PC-9 (cell line): Measurements from ENCODE around the gene EXOC3L2. TPM values are rescaled to one million over a fixed set of nuclear protein-coding genes. Genes with fewer than 3 reads are reported as not detected.

Source experiments
- BruUV-seq: library from RNA; stranded (reverse); fragments of 400-500 nt; replicated peaks from 2 replicates; lab custom pipeline; 2021; lab: Mats Ljungman, UMichigan
- CTCF ChIA-PET: fragments of 300-600 bp; sonication (Branson Sonifier 250); formaldehyde crosslinking; loops from one replicate; lab custom pipeline; 2022; ENCODE audit warnings: antibody characterized with exemption; lab: Charles Lee
- POLR2A ChIA-PET: fragments of 300-600 bp; sonication (Branson Sonifier 250); formaldehyde crosslinking; loops from one replicate; lab custom pipeline; 2022; ENCODE audit warnings: antibody characterized with exemption; ENCODE audit not compliant: unreplicated experiment; lab: Charles Lee
- DNase-seq, 2 experiments: peaks; one replicate each; pipeline versions ENCODE4 v3.0.0 to v3.0.0-alpha.2; 2015 to 2022; ENCODE audit warnings: mixed read lengths in 1 of 2
- H2AFZ ChIP-seq: fragments of 200-600 bp; sonication (generic); 2 replicates; pipeline ENCODE4 v1.8.1; 2017; ENCODE audit warnings: antibody characterized with exemption
- H3F3A ChIP-seq: fragments of 200-600 bp; sonication (generic); 2 replicates; pipeline ENCODE4 v1.8.1; 2017; ENCODE audit warnings: antibody characterized with exemption, mild to moderate bottlenecking, low read depth; ENCODE audit not compliant: insufficient read depth
- H3K27ac ChIP-seq: fragments of 200-600 bp; sonication (generic); 2 replicates; pipeline ENCODE4 v1.6.1; 2016; ENCODE audit warnings: mixed run types
- H3K27me3 ChIP-seq: fragments of 200-600 bp; sonication (generic); 2 replicates; pipeline ENCODE4 v1.6.1; 2016; ENCODE audit warnings: low read depth, mixed run types; ENCODE audit not compliant: insufficient read depth
- H3K36me3 ChIP-seq: fragments of 200-600 bp; sonication (generic); 2 replicates; pipeline ENCODE4 v1.6.1; 2016; ENCODE audit warnings: low read depth, mixed run types
- H3K4me1 ChIP-seq: fragments of 200-600 bp; sonication (generic); replicated peaks from 2 replicates; pipeline ENCODE4 v1.6.1; 2016; ENCODE audit warnings: mixed run types; ENCODE audit not compliant: insufficient read depth
- H3K4me2 ChIP-seq: fragments of 200-600 bp; sonication (generic); 2 replicates; pipeline ENCODE4 v1.6.1; 2017; ENCODE audit warnings: mixed run types
- H3K4me3 ChIP-seq: fragments of 200-600 bp; sonication (generic); 2 replicates; pipeline ENCODE4 v1.6.1; 2016; ENCODE audit warnings: mixed run types
- H3K79me2 ChIP-seq: fragments of 200-600 bp; sonication (generic); 2 replicates; pipeline ENCODE4 v1.6.1; 2017; ENCODE audit warnings: low read depth, mixed run types
- H3K9me2 ChIP-seq: fragments of 200-600 bp; sonication (generic); 2 replicates; pipeline ENCODE4 v1.8.1; 2017; ENCODE audit warnings: mild to moderate bottlenecking; ENCODE audit not compliant: insufficient read depth
- H3K9me3 ChIP-seq: fragments of 200-600 bp; sonication (generic); 2 replicates; pipeline ENCODE4 v1.8.1; 2016; ENCODE audit warnings: low read depth; ENCODE audit not compliant: insufficient read depth
- H4K20me1 ChIP-seq: fragments of 200-600 bp; sonication (generic); 2 replicates; pipeline ENCODE4 v1.8.1; 2017; ENCODE audit not compliant: insufficient read depth
- CTCF ChIP-seq: fragments of 200-600 bp; sonication (generic); conservative IDR thresholded peaks from 2 replicates; pipeline ENCODE4 v1.6.1; 2017; ENCODE audit warnings: mixed run types, antibody characterized with exemption, mild to moderate bottlenecking, moderate library complexity
- EZH2 ChIP-seq: fragments of 200-600 bp; sonication (generic); IDR thresholded peaks from 2 replicates; pipeline ENCODE4 v1.8.0; 2017; ENCODE audit warnings: antibody characterized with exemption, low read depth
- intact Hi-C: fragments of 100-400 bp; cut with micrococcal nuclease; formaldehyde crosslinking; loops from one replicate; pipeline ENCODE4 v1.10.0; 2022; ENCODE audit not compliant: unreplicated experiment
- total RNA-seq: library from RNA; stranded (reverse); gene quantifications from 2 replicates; pipeline ENCODE4 v1.2.3, GENCODE V29; 2021

The EXOC3L2 gene
- total RNA-seq, 1 experiment from 2014 or later: not detected

GRCh38 chr19:45280471-45280961 lies 35.3 kb upstream of the EXOC3L2 start:
- Histone ChIP-seq H3K4me1 (no peaks in the 10 kb centered on the region), H3K4me2 (no peak overlapping the region), H3F3A (no peaks in the 10 kb centered on the region; the same call in none of the 2 replicates), H3K27ac (no peak overlapping the region), H3K4me3 (no peak overlapping the region), H3K9me3 (no peaks in the 10 kb centered on the region), H3K36me3 (no peaks in the 10 kb centered on the region), H3K9me2 (no peaks in the 10 kb centered on the region), H3K79me2 (no peaks in the 10 kb centered on the region), H3K27me3 (no peaks in the 10 kb centered on the region), H2AFZ (no peak overlapping the region), H4K20me1 (no peaks in the 10 kb centered on the region)
- ChIA-PET POLR2A (no interaction called here), CTCF (no interaction called here)
- no peak for DNase-seq
- no peak for TF ChIP-seq CTCF
- no peak for TF ChIP-seq EZH2
- BruUV-seq: no TSS peak
- intact Hi-C loops: no loop called here

- intact Hi-C loops: no loop called here
- H3K4me2 ChIP-seq: no peak overlapping the region
- H3K27ac ChIP-seq: no peak overlapping the region
- no peaks in the 10 kb centered on the region for H3K36me3 ChIP-seq
- no peaks in the 10 kb centered on the region for H3K79me2 ChIP-seq
- H3K9me2 ChIP-seq: no peaks in the 10 kb centered on the region
- DNase-seq: no peak
- no peak for TF ChIP-seq CTCF
- TF ChIP-seq EZH2: no peak
- ChIA-PET POLR2A (no interaction called here), CTCF (no interaction called here)
- no peak overlapping the region for H3K4me3 ChIP-seq
- no peak overlapping the region for H2AFZ ChIP-seq
- H3K4me1 ChIP-seq: no peaks in the 10 kb centered on the region
- no TSS peak for BruUV-seq
- no peaks in the 10 kb centered on the region for H3K9me3 ChIP-seq
- H3F3A ChIP-seq: no peaks in the 10 kb centered on the region; the same call in none of the 2 replicates
- H4K20me1 ChIP-seq: no peaks in the 10 kb centered on the region
- H3K27me3 ChIP-seq: no peaks in the 10 kb centered on the region
Observed at GRCh38 chr19:45279587-45280192, 34.5 kb upstream of the EXOC3L2 start.

GRCh38 chr19:45278087-45278486 lies 32.9 kb upstream of the EXOC3L2 start:
- no peak overlapping the region for H3K27ac ChIP-seq
- no peak for DNase-seq
- H3K4me2 ChIP-seq: no peak overlapping the region
- no peaks in the 10 kb centered on the region for H3K79me2 ChIP-seq
- CTCF ChIA-PET: interaction anchor here (0.6 to 0.7 kb wide), 2 partner anchors 17 to 48 kb away, joined by 3 to 4 read pairs; no protein-coding TSS in a partner anchor
- no TSS peak for BruUV-seq
- H3K36me3 ChIP-seq: no peaks in the 10 kb centered on the region
- TF ChIP-seq EZH2 (no peak), CTCF (no peak)
- no peaks in the 10 kb centered on the region for H3K4me1 ChIP-seq
- H3K27me3 ChIP-seq: no peaks in the 10 kb centered on the region
- H2AFZ ChIP-seq: no peak overlapping the region
- intact Hi-C loops: no loop called here
- POLR2A ChIA-PET: no interaction called here
- H3F3A ChIP-seq: no peaks in the 10 kb centered on the region; the same call in 1 of the 2 replicates
- H4K20me1 ChIP-seq: no peaks in the 10 kb centered on the region
- H3K9me3 ChIP-seq: no peaks in the 10 kb centered on the region
- H3K4me3 ChIP-seq: no peak overlapping the region
- H3K9me2 ChIP-seq: no peaks in the 10 kb centered on the region
